Keratinocyte (primary cell): ENCODE data around the gene SHQ1.

Experiments
- EZH2 ChIP-seq: IDR thresholded peaks from one replicate; pipeline ENCODE4 v1.6.1; 2012; ENCODE audit warnings: inconsistent platforms, mild to moderate bottlenecking, low read length, moderate library complexity
- TF ChIP-seq, protein P1 (sequence below), 3 experiments: IDR thresholded peaks in 1 of 3; conservative IDR thresholded peaks in 1 of 3; optimal IDR thresholded peaks in 1 of 3; 2 replicates in 2 of 3; 3 replicates in 1 of 3; pipeline versions ENCODE3 to v1.5.1; 2011; ENCODE audit warnings: low read length in 3 of 3, mild to moderate bottlenecking in 3 of 3, moderate library complexity in 2 of 3, control low read depth in 1 of 3, inconsistent platforms in 1 of 3; ENCODE audit not compliant: insufficient read depth in 2 of 3; ENCODE audit errors: extremely low read depth in 1 of 3

GRCh38 chr3:72860053-72860452, 11.8 kb upstream of the SHQ1 start:
- TF ChIP-seq, protein P1, sequence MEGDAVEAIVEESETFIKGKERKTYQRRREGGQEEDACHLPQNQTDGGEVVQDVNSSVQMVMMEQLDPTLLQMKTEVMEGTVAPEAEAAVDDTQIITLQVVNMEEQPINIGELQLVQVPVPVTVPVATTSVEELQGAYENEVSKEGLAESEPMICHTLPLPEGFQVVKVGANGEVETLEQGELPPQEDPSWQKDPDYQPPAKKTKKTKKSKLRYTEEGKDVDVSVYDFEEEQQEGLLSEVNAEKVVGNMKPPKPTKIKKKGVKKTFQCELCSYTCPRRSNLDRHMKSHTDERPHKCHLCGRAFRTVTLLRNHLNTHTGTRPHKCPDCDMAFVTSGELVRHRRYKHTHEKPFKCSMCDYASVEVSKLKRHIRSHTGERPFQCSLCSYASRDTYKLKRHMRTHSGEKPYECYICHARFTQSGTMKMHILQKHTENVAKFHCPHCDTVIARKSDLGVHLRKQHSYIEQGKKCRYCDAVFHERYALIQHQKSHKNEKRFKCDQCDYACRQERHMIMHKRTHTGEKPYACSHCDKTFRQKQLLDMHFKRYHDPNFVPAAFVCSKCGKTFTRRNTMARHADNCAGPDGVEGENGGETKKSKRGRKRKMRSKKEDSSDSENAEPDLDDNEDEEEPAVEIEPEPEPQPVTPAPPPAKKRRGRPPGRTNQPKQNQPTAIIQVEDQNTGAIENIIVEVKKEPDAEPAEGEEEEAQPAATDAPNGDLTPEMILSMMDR (optimal IDR thresholded peaks at IDR 0.05 in 1 of 3, IDR thresholded peaks at IDR 0.05 in 1 of 3, conservative IDR thresholded peaks at IDR 0.05 in 1 of 3; ENCODE audit: extremely low read depth in 1 of 3, insufficient read depth in 2 of 3, low read length in 3 of 3): no peak
- no peak for TF ChIP-seq EZH2
